ENCODE results near the gene COLEC12. TPM values are rescaled to one million over a fixed set of nuclear protein-coding genes. Genes with fewer than 3 reads are reported as not detected.

COLEC12 gene
- total RNA-seq, 4 donors from 2014 or later = 20.9 to 75.1 (median 50.4) TPM

- TF ChIP-seq, protein P1, sequence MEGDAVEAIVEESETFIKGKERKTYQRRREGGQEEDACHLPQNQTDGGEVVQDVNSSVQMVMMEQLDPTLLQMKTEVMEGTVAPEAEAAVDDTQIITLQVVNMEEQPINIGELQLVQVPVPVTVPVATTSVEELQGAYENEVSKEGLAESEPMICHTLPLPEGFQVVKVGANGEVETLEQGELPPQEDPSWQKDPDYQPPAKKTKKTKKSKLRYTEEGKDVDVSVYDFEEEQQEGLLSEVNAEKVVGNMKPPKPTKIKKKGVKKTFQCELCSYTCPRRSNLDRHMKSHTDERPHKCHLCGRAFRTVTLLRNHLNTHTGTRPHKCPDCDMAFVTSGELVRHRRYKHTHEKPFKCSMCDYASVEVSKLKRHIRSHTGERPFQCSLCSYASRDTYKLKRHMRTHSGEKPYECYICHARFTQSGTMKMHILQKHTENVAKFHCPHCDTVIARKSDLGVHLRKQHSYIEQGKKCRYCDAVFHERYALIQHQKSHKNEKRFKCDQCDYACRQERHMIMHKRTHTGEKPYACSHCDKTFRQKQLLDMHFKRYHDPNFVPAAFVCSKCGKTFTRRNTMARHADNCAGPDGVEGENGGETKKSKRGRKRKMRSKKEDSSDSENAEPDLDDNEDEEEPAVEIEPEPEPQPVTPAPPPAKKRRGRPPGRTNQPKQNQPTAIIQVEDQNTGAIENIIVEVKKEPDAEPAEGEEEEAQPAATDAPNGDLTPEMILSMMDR (IDR thresholded peaks at IDR 0.05; ENCODE audit: low read depth) = no peak
Measured at GRCh38 chr18:289026-289425, 211.5 kb downstream of the COLEC12 start.

DNA sequence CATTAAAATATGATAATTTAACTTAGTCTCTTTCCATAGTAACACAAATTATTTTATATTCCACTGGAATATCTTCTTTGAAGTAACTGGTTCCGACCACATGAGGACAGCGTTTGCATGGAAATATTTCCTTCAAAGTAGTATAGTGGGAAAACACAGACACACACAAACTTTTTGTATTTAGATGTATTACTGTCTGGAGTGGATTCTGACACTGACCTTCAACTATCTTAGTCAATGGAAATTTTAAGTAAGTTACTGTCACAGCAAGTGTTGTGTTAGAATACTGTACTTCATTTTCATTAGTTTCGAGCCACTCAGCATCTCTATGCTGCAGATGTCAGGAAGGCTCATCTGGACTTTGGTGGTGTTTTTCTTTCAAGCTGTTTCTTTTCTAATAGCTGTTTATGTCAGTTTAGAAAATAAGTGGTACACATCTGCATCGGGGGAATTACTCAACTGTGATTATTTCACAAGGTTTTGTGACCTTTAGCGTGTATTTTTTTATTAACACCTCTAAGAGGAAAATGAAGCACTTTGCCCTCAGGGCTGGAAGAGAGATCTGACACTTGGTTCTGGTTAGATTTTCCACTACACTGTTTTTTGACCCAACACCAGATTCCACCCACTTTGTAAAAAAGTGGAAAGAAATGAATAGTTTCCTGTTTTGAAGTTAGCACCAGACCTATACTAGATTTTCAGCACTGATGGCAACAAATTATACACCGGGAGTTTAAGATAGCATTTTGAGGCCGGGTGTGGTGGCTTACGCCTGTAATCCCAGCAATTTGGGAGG is 213.8 kb downstream of the COLEC12 start:
- TF ChIP-seq, protein P1 (IDR thresholded peaks at IDR 0.05; ENCODE audit: low read depth) = no peak

DNA sequence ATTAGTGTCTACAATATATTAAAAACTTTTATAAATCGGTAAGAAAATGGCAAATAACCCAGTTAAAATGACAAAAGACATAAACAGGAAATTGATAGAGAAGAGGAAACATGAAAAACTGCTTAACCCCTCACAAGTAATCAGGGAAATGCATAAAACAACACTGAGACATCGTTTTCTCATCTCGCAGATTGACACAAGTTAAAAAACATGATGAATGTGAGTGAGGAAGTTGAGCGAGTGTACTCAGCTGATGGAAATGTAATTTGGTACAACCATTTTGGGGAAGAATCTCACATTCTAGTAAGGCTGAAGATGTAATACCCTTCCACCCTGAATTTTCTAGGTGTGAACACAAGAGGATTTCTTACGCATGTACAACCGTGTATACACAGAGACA is 214.7 kb downstream of the COLEC12 start:
- TF ChIP-seq, protein P1 (IDR thresholded peaks at IDR 0.05; ENCODE audit: low read depth) = no peak

- TF ChIP-seq, protein P1 (IDR thresholded peaks at IDR 0.05; ENCODE audit: low read depth) = no peak
Measured at GRCh38 chr18:275486-275885, 225.0 kb downstream of the COLEC12 start.

DNA sequence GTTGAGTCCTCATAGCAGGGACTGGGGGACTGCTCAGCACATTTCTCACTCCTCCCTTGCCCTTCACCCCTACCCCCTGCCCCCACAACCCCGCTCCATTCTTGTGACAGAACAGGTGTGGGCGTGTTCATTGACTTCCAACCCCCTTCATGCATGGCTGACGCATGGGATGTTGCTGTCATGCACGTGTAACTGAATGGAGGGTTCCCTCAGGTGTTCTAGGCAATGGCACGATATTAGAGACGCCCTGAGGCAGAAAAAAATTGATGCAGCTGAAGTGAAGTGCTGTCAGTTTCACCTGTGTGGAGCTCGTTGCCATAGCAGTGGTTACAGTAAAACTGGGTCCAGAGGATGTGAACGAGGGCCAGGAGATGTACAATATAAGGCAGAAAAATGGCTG is 226.2 kb downstream of the COLEC12 start:
- TF ChIP-seq, protein P1 (IDR thresholded peaks at IDR 0.05; ENCODE audit: low read depth) = no peak

DNA sequence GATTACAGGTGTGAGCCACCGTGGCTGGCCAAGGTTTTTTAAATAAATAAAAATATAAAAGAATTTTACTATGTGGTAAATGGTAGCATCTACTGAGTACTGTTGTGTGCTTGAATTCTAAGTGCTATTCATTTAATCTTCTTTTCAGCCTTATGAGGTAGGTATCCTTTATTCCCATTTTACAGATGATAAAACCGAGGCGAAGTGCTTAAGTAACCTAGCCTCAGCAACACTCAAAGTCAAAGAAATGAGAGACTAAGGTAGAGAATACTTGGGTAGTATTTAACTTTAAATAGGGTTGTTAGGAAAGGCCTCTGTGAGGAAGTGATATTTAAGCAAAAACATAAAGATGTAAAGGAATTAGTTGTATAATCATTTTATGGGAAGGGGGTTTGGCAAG is 227.0 kb downstream of the COLEC12 start:
- TF ChIP-seq, protein P1 (IDR thresholded peaks at IDR 0.05; ENCODE audit: low read depth) = no peak

- TF ChIP-seq, protein P1 (IDR thresholded peaks at IDR 0.05; ENCODE audit: low read depth) = no peak
Measured at GRCh38 chr18:272650-273049, 227.9 kb downstream of the COLEC12 start.
